HTERT RPE-1 (cell line): Measurements from ENCODE around the gene FAM24B.
"Not testable (repeated sequence)": the region's sequence is repeated elsewhere in the genome, so short reads cannot be mapped to it uniquely, and the experiment has no call there.

ENCODE experiments used
- in situ Hi-C: fragments of 300-500 bp; cut with MboI; formaldehyde crosslinking; loops from 4 replicates; pipeline ENCODE4 v1.14.3; 2020; ENCODE audit warnings: low sequenced_read_pairs

The FAM24B gene, protein sequence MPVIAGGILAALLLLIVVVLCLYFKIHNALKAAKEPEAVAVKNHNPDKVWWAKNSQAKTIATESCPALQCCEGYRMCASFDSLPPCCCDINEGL

DNA sequence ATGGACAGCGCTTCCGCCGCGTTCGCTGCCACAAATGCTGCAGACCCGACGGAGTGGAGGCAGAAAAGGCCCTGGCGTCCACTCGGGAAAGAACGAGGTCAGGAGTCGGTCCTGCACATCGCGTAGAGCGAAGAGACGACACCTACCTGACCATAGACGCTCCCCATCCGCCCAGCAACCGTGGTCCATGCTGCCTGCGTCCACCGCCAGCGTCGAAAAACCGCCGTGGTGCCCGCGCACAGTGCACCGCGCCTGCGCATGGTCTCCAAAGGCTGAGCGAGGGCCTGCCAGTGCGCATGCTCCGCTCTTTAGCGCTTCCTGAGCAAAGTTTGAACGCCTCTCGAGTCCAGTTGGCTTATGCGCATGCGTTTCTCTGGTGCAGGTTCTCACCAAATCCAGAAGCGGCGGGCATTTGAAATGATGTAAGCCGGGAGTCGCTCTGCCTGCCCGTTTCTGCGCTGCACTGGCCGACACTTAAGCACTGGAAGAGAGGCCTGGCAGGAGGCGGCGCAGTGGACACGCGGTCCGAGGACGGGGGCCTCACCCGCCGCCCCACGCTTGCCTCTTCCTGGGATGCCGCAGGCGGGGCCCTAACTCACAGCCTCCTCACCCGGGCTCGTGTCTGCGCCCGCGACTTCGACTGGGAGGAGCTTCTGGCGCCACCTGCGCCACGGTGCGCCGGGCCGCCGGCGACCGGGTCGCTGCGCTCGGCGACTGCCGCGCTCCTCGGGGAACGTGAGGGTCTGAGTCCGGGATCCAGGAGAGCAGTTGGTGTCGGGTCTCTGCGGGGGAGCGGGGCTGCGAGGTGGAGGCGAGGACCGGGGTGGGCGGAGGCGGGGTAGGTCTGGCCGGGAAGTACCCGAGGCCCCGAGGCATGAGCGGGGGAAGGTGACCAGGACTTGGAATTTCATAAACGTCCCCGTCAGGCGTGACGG is at the start of gene FAM24B:
Gene FAM24B, minus strand, starts transcription at position 243 of the 935 bp plus-strand sequence. CDS start 29,066 bp downstream, outside the sequence.
- in situ Hi-C loops: no loop called here

DNA sequence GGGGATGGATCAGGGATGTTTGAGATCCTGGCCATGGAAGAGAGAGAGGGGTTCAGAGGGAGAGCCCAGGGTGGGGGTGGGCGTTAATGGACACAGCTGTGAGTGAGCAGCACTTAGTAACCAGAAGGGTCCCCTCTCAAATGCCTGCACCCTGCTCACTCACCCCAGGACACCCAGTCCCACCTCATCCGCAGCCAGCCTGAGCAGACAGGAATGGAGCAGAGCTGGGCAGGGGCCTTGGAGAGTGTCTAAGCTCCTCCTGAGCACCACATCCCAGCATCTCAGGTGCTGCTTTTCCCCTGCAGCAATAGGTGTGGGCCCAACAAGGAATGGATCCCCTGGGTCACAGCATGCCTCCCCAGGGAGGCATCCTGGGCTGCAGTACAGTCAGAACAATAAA is 36.3 kb upstream of the FAM24B start:
- in situ Hi-C loops: no loop called here

DNA sequence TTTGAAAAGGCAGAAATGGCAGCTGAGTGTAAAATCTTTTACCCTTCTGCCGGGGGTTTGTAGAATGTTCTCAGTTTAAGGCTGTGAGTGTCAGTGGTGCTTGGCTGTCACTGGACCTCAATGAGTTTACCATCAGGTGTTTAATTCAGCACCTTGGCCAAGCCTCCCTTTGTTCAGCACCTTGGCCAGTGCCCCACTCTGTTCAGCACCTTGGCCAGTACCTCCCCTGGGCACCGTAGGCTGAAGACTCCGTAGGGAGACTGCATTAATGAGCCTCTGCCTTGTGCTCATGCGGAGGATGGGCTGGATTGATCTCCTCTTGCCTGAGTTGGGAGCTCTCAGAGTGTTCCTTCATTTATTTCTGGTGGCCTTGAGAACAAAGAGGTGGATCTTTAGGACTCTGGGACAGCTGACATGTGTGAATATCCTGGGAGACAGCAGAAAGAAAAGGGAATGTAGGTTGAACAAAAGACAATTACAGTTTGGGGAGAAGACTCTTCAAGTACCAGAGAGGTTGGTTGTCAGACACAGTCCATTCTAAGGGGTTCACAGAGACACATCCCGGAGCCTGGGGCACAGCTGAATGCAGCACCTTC is 32.6 kb upstream of the FAM24B start:
- in situ Hi-C loops: no loop called here

GRCh38 chr10:122910310-122910709 is 30.9 kb upstream of the FAM24B start, which contains the start of gene FAM24A:
FAM24A (plus strand) TSS chr10:122910610; CDS start chr10:122911635, 1,025 bp downstream.
- in situ Hi-C loops: no loop called here

DNA sequence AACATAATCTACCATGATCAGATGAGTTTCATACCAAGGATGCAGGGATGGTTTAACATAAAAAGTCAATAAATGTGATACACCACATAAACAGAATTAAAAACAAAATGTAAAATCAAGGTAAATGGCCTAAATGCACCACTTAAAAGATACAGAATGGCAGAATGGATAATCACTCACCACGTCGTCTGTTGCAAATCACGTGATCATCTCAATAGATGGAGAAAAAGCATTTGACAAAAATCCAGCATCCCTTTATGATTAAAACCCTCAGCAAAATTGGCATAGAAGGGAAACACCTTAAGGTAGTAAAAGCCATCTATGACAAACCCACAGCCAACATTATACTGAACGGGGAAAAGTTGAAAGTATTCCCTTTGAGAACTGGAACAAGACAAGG is 24.5 kb upstream of the FAM24B start:
- in situ Hi-C loops: not testable (repeated sequence)

DNA sequence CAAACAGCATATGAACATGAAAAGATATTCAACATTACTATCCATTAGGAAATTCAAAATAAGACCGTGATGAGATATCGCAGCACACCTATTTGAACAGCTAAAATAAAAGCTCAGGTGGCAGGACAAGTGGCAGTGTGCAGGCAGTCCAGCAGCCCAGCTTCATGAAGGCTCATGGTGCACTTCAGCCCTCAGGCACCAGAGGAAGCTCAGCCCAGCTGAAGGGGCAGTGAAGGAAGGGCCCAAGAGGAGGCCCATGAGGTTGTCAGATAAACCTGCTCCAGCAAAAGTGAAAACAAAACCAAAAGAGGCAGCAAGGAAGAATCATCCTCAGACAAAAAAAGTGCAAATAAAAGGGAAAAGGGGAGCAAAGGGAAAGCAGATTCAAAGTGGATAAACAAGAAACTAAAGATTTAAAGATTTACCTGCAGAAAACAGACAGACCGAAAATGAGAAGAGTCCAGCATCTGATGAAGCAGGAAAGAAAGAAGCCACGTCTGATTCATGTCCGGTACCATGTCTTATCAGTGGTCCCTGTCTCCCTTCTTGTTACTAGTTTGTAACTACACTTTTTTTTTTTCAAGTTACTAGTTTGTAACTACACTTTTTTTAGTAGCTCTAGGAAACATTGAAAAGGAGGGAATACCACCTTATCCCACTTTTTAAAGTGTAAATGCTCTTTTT is 15.0 kb upstream of the FAM24B start:
- in situ Hi-C loops: no loop called here

DNA sequence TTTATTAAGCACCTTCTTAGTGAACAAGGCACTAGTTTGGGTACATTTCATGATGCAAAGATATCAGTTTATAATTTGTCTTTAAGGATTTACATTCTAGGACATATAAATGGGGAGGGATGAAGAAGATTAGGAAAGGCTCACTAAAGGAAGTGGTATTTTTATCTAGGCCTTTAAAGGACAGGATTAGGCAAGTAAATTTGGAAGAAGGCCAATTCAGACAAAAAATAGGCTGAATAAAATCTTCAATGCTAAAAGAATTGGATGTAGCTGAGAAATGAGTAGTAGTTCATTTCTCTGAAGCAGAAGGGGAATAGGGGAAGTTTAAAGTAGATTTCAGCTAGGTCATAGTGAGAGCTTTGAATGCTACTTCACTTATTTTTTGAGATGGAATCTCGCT is 4.8 kb upstream of the FAM24B start:
- in situ Hi-C loops: no loop called here

DNA sequence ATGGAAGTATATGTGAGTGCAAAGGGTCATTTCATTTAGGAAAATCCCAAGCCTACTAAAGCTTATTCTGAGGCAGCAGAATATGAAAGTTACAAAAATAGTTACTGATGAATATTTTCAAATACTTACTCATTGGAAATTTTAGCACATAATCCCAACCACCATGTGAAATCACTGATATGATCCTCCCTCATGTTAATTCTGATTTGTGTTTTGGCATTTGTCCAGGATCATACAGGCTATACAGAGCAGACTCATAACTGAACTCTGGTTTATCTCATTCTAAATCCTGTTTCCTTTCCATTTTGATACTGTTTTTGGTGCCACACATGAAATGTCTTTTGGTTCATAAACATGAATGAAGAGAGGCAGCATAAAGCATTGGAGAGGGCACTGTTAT is 3.4 kb upstream of the FAM24B start:
- in situ Hi-C loops: no loop called here

DNA sequence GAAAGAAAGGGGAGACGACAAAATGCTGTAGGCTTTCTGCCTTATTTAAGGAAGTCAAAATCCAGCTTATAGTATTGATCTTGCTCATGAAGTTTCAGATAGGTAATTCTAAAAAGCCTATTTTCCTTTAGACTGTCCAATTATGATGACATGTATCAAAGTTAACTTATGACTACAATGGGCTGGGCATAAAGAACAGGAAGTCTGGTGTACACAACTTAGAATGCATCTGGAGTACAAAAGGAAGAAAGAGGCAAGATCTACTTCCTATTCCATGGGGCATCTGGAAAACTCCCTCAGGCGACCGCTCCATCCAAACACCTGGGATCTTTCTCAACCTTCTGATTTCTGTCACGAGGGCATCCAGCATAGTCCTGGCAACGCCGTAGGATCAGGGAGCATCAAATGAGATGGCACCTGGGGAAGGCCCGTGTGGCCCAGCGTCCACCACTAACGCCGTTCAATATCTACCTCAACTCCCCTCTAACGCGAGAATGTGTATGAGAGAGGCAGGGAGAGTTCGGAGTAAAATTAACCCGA is 512 bp downstream of the FAM24B start:
- in situ Hi-C loops: no loop called here

- in situ Hi-C loops: no loop called here
These were observed 2.1 kb downstream of the FAM24B start for GRCh38 chr10:122877264-122877663.

GRCh38 chr10:122876467-122876855 is 2.9 kb downstream of the FAM24B start:
- in situ Hi-C loops: no loop called here

DNA sequence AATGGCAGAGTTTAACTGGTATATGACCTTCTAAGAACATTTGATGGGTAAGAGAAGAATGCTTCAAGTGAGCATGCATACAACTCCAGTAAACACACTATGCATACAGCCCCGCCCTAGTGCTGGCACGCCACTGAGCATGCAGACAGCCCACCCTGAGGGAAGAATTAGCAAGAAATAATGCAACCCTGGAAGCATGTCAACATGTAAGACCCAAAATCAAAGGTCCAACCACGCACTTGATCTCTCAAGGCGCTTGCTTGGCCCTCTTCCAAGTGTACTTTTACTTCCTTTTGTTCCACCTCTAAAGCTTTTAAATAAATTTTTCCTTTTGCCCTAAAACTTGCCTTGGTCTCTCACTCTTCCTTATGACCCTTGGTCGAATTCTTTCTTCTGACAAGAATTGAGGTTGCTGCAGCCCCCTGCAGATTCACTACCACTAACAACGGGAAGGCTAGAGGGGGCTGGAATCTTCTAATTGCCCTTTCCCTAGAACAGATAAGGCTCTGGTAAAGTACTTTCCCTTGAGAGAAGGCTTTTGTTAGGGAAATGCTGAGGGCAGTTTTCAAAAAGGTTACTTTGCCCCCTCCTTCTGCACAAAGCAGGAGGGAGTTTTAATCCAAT is 3.4 kb downstream of the FAM24B start:
- in situ Hi-C loops: no loop called here

- in situ Hi-C loops: not testable (repeated sequence)
These were observed 7.4 kb downstream of the FAM24B start for GRCh38 chr10:122871947-122872346.

DNA sequence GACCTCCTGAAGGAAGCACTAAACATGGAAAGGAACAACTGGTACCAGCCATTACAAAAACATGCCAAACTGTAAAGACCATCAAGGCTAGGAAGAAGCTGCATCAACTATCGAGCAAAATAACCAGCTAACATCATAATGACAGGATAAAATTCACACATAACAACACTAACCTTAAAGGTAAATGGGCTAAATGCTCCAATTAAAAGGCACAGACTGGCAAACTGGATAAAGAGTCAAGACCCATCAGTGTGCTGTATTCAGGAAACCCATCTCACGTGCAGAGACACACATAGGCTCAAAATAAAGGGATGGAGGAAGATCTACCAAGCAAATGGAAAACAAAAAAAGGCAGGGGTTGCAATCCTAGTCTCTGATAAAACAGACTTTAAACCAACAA is 10.6 kb downstream of the FAM24B start:
- in situ Hi-C loops: not testable (repeated sequence)

DNA sequence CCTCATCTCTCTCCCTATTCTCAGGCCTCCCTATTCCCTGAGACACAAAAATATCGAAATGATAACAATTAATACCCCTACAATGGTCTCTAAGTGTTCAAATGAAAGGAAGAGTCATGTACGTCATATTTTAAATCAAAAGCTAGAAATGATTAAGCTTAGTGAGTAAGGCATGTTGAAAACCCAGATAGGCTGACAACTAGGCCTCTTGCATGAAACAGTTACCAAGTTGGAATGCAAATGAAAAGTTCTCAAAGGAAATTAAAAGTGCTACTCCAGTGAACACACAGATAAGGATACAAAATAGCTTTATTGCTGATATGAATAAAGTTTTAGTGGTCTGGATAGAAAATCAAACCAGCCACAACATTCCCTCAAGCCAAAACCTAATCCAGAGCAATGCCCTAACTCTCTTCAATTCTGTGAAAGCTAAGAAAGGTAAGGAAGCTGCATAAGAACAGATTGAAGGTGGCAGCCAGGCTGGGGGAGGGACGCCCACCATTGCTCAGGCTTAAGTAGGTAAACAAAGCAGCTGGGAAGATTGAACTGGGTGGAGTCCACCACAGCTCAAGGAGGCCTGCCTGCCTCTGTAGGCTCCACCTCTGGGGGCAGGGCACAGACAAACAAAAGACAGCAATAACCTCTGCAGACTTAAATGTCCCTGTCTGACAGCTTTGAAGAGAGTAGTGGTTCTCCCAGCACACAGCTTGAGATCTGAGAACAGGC is 12.5 kb downstream of the FAM24B start:
- in situ Hi-C loops: not testable (repeated sequence)

- in situ Hi-C loops: no loop called here
These were observed 14.5 kb downstream of the FAM24B start for GRCh38 chr10:122864901-122865300.

GRCh38 chr10:122864194-122864592 is 15.2 kb downstream of the FAM24B start:
- in situ Hi-C loops: no loop called here

DNA sequence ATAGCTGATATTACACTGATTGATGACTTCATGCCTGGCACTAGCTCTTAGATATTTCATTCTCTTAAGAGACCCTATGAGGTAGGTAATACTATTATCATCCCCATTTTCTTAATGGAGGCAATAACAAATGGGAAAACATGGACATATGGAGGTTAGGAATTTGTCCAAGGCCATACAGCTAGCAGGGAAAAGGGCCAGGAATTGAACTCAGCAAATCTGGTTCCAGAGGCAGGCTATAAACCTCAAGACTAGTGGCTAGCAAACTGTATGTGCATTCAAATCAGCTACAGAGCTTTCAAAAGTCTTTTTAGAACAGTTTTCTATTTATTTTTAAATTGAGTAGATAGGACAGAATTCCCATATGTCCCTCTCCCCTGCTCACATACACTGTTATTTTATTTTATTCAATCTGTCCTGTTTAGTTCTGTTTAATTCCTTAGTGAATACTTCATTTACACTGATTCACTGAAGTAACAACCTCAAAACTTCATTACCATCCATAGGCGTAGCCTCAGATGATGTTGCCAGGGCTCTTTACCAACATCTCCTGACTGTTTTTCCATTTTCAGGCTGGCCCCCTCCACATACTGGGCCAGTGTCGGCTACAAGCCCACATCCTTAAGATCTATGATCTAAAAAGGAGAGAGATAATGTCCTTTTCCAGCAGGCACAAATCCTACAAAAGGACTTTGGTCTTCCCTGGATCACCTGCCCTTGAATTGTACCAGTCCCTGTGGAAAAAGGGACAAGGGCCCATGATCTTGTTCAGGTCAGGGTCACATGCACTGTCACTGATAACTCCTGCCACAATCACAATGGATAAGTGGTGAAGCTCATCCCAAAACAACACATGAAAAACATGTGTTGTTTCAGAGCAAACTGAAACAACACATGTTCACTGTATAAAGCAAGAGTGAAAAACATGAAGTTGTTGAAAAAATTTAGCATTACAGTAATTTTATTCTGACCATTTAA is 15.9 kb downstream of the FAM24B start:
- in situ Hi-C loops: no loop called here

DNA sequence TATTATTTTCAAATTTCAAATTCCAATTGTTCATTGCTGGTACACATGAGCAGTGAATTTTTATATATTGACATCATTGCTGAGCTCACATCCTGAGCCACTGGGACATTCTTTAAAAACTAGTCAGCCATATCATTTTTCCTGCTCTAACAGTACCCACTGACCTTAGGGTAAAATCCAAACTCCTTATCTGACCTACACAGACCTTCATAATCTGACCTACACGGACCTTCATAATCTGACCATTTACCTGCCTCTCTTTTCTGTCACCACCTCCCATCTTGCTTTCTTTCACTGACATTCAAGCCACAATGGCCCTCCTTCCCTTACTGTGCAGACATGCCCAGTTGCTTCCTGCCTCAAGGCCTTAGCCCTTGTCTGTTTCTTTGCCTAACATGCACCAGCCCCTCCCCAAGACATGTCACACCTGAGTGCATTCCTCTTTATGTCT is 17.6 kb downstream of the FAM24B start:
- in situ Hi-C loops: no loop called here
